Measurements from ENCODE around the gene ABHD12. TPM values are rescaled to one million over a fixed set of nuclear protein-coding genes. Genes with fewer than 3 reads are reported as not detected.

Gene ABHD12
- polyA plus RNA-seq, 1 donor (not counting 4 experiments of a cell fraction or from before 2014, with no cell fraction given): 11.2 TPM

- H3K79me2 ChIP-seq (ENCODE audit: control insufficient read depth, insufficient read depth, low read length): no peaks in the 10 kb centered on the region
- H3K36me3 ChIP-seq (ENCODE audit: control insufficient read depth in 2 of 2, extremely low read depth in 1 of 2, insufficient read depth in 2 of 2, low read length in 2 of 2): no peaks in the 10 kb centered on the region
- no peak overlapping the region for H3K9ac ChIP-seq (ENCODE audit: control insufficient read depth, extremely low read depth, insufficient read depth, low read length)
- FAIRE-seq (no peak), DNase-seq (ENCODE audit: low read depth, low spot score) (no peak)
- dilution Hi-C loops (cut with MboI; ENCODE audit: extremely low pct_ligation_motif_present, low sequenced_read_pairs): no loop called here
- TF ChIP-seq CTCF (optimal IDR thresholded peaks at IDR 0.05 in 1 of 3, IDR thresholded peaks at IDR 0.05 in 1 of 3, conservative IDR thresholded peaks at IDR 0.05 in 1 of 3; ENCODE audit: extremely low read depth in 1 of 3, insufficient read depth in 2 of 3, low read length in 3 of 3) (no peak), EZH2 (IDR thresholded peaks at IDR 0.05; ENCODE audit: low read length) (no peak)
- H3K9me3 ChIP-seq (ENCODE audit: control insufficient read depth, low read depth, low read length): no peaks in the 10 kb centered on the region
- H3K4me2 ChIP-seq (ENCODE audit: control insufficient read depth, extremely low read depth, insufficient read depth, low read depth, low read length): no peak overlapping the region
- no peaks in the 10 kb centered on the region for H3K4me1 ChIP-seq (ENCODE audit: control insufficient read depth, extremely low read depth, insufficient read depth, low read length)
- no peak overlapping the region for H3K4me3 ChIP-seq (ENCODE audit: control insufficient read depth in 2 of 3, extremely low read depth in 1 of 3, insufficient read depth in 2 of 3, low read depth in 1 of 3, low read length in 3 of 3)
- no peak overlapping the region for H3K27ac ChIP-seq (ENCODE audit: control insufficient read depth, insufficient read depth, low read length)
- no peaks in the 10 kb centered on the region for H3K9me1 ChIP-seq (ENCODE audit: control insufficient read depth, extremely low read depth, insufficient read depth, low read length)
- no peaks in the 10 kb centered on the region for H4K20me1 ChIP-seq (ENCODE audit: control insufficient read depth, extremely low read depth, insufficient read depth, low read length)
- no peaks in the 10 kb centered on the region for H3K27me3 ChIP-seq (ENCODE audit: control insufficient read depth, extremely low read depth, insufficient read depth, low read length)
- H2AFZ ChIP-seq (ENCODE audit: control insufficient read depth, low read length): no peak overlapping the region
Measured at GRCh38 chr20:25328954-25329498, 61.6 kb downstream of the ABHD12 start.

GRCh38 chr20:25327521-25328235, 63.0 kb downstream of the ABHD12 start:
- H3K79me2 ChIP-seq (ENCODE audit: control insufficient read depth, insufficient read depth, low read length): no peaks in the 10 kb centered on the region
- no peak overlapping the region for H3K9ac ChIP-seq (ENCODE audit: control insufficient read depth, extremely low read depth, insufficient read depth, low read length)
- DNase-seq (ENCODE audit: low read depth, low spot score): no peak

More at GRCh38 chr20:25327521-25328235, 63.0 kb downstream of the ABHD12 start:
- Histone ChIP-seq H3K9me1 (ENCODE audit: control insufficient read depth, extremely low read depth, insufficient read depth, low read length) (no peaks in the 10 kb centered on the region), H3K4me2 (ENCODE audit: control insufficient read depth, extremely low read depth, insufficient read depth, low read depth, low read length) (no peak overlapping the region), H3K27ac (ENCODE audit: control insufficient read depth, insufficient read depth, low read length) (no peak overlapping the region), H4K20me1 (ENCODE audit: control insufficient read depth, extremely low read depth, insufficient read depth, low read length) (no peaks in the 10 kb centered on the region), H2AFZ (ENCODE audit: control insufficient read depth, low read length) (no peak overlapping the region), H3K9me3 (ENCODE audit: control insufficient read depth, low read depth, low read length) (no peaks in the 10 kb centered on the region), H3K4me1 (ENCODE audit: control insufficient read depth, extremely low read depth, insufficient read depth, low read length) (no peaks in the 10 kb centered on the region), H3K27me3 (ENCODE audit: control insufficient read depth, extremely low read depth, insufficient read depth, low read length) (no peaks in the 10 kb centered on the region), H3K4me3 (ENCODE audit: control insufficient read depth in 2 of 3, extremely low read depth in 1 of 3, insufficient read depth in 2 of 3, low read depth in 1 of 3, low read length in 3 of 3) (no peak overlapping the region), H3K36me3 (ENCODE audit: control insufficient read depth in 2 of 2, extremely low read depth in 1 of 2, insufficient read depth in 2 of 2, low read length in 2 of 2) (no peaks in the 10 kb centered on the region)
- no peak for FAIRE-seq
- no peak for TF ChIP-seq CTCF (optimal IDR thresholded peaks at IDR 0.05 in 1 of 3, IDR thresholded peaks at IDR 0.05 in 1 of 3, conservative IDR thresholded peaks at IDR 0.05 in 1 of 3; ENCODE audit: extremely low read depth in 1 of 3, insufficient read depth in 2 of 3, low read length in 3 of 3)
- TF ChIP-seq EZH2 (IDR thresholded peaks at IDR 0.05; ENCODE audit: low read length): no peak
- dilution Hi-C loops (cut with MboI; ENCODE audit: extremely low pct_ligation_motif_present, low sequenced_read_pairs): no loop called here

Data from keratinocyte (primary cell).